Uterus (tissue), 4 donors: ENCODE results near the gene NEGR1. TPM values are rescaled to one million over a fixed set of nuclear protein-coding genes. Genes with fewer than 3 reads are reported as not detected.

Experiments used
- DNase-seq, 2 donors: peaks; one replicate each; pipeline ENCODE4 v3.0.0-alpha.2; 2019 to 2020
- H3K27ac ChIP-seq, 2 donors: fragments of 200-600 bp; sonication (generic); 1 replicate in 1 of 2; 2 replicates in 1 of 2; pipeline ENCODE4 v1.5.1; 2016 to 2018
- H3K27me3 ChIP-seq, 2 donors: fragments of 200-600 bp; sonication (generic); one replicate each; pipeline ENCODE4 v1.5.1; 2018 to 2019; ENCODE audit warnings: control low read depth in 1 of 2
- H3K36me3 ChIP-seq, 2 donors: fragments of 200-600 bp; sonication (generic); one replicate each; pipeline ENCODE4 v1.5.1; 2019; ENCODE audit warnings: control low read depth in 1 of 2
- H3K4me1 ChIP-seq, 2 donors: fragments of 200-600 bp; sonication (generic); one replicate each; pipeline ENCODE4 v1.5.1; 2018 to 2019; ENCODE audit warnings: control low read depth in 1 of 2
- H3K4me3 ChIP-seq, 2 donors: fragments of 200-600 bp; sonication (generic); 1 replicate in 1 of 2; 2 replicates in 1 of 2; pipeline ENCODE4 v1.5.1; 2018 to 2019; ENCODE audit warnings: mild to moderate bottlenecking in 1 of 2
- H3K9me3 ChIP-seq, 2 donors: fragments of 200-600 bp; sonication (generic); one replicate each; pipeline ENCODE4 v1.5.1; 2019; ENCODE audit warnings: control low read depth in 1 of 2
- POLR2A ChIP-seq, 2 donors: fragments of 450-650 bp; IDR thresholded peaks; one replicate each; pipeline ENCODE4 v1.6.1; 2016; ENCODE audit warnings: antibody characterized with exemption in 2 of 2, mild to moderate bottlenecking in 1 of 2, moderate library complexity in 1 of 2
- intact Hi-C: fragments of 100-400 bp; cut with DNase I; formaldehyde crosslinking; loops from one replicate; pipeline ENCODE4 v1.15.1; 2023; ENCODE audit warnings: low total_unique reads
- total RNA-seq, 4 donors: library from RNA; depleted of rRNA in 3 of 4; stranded (reverse); fragments of >200 nt in 3 of 4; gene quantifications; one replicate each; pipeline versions ENCODE4 v1.1.0 to v1.2.4, GENCODE V29; 2014 to 2023
- TF ChIP-seq, protein P1 (sequence below), 4 experiments: fragments of 200-600 bp in 2 of 4; fragments of 450-650 bp in 2 of 4; sonication (generic) in 2 of 4; IDR thresholded peaks; one replicate each; pipeline ENCODE4 v1.5.1; 2016 to 2019; ENCODE audit warnings: antibody characterized with exemption in 4 of 4, mild to moderate bottlenecking in 2 of 4, moderate library complexity in 1 of 4
- donor health status: DM: yes; HTN: yes; CAD: no.

NEGR1 gene
- total RNA-seq, 4 donors from 2014 or later, result 6.7 to 42.9 (median 33.3) TPM

- intact Hi-C loops, result no loop called here
Observed at GRCh38 chr1:72288886-72289285, 6.5 kb upstream of the NEGR1 start.

DNA sequence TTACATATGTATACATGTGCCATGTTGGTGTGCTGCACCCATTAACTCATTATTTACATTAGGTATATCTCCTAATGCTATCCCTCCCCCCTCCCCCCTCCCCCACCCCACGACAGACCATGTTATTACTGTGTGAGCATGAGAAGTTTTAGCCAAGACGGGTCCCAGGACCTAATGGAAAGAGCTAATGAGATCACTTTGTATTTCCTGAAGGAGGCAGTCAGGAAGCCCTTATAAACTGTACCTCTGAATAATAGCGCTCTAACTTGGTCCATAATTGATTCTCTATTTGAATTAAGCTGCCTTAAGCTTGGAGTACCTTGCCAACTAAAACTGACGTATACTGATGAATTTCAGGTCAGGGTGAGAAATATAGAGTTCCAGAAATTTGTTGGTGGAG lies 4.1 kb upstream of the NEGR1 start:
- no peak for DNase-seq
- no peak for TF ChIP-seq POLR2A (IDR thresholded peaks at IDR 0.05)
- TF ChIP-seq, protein P1, sequence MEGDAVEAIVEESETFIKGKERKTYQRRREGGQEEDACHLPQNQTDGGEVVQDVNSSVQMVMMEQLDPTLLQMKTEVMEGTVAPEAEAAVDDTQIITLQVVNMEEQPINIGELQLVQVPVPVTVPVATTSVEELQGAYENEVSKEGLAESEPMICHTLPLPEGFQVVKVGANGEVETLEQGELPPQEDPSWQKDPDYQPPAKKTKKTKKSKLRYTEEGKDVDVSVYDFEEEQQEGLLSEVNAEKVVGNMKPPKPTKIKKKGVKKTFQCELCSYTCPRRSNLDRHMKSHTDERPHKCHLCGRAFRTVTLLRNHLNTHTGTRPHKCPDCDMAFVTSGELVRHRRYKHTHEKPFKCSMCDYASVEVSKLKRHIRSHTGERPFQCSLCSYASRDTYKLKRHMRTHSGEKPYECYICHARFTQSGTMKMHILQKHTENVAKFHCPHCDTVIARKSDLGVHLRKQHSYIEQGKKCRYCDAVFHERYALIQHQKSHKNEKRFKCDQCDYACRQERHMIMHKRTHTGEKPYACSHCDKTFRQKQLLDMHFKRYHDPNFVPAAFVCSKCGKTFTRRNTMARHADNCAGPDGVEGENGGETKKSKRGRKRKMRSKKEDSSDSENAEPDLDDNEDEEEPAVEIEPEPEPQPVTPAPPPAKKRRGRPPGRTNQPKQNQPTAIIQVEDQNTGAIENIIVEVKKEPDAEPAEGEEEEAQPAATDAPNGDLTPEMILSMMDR (IDR thresholded peaks at IDR 0.05), result no peak
- Histone ChIP-seq H3K36me3 (no peaks in the 10 kb centered on the region), H3K27me3 (no peaks in the 10 kb centered on the region), H3K9me3 (no peaks in the 10 kb centered on the region), H3K27ac (no peak overlapping the region), H3K4me1 (no peaks in the 10 kb centered on the region), H3K4me3 (no peak overlapping the region)
- intact Hi-C loops, result no loop called here

More at GRCh38 chr1:72288886-72289285, 6.5 kb upstream of the NEGR1 start:
- no peaks in the 10 kb centered on the region for H3K36me3 ChIP-seq
- no peak for DNase-seq
- H3K4me3 ChIP-seq, result no peak overlapping the region
- H3K4me1 ChIP-seq, result no peaks in the 10 kb centered on the region
- no peaks in the 10 kb centered on the region for H3K9me3 ChIP-seq
- H3K27me3 ChIP-seq, result no peaks in the 10 kb centered on the region
- no peak for TF ChIP-seq POLR2A (IDR thresholded peaks at IDR 0.05)
- TF ChIP-seq, protein P1 (IDR thresholded peaks at IDR 0.05), result no peak
- no peak overlapping the region for H3K27ac ChIP-seq

DNA sequence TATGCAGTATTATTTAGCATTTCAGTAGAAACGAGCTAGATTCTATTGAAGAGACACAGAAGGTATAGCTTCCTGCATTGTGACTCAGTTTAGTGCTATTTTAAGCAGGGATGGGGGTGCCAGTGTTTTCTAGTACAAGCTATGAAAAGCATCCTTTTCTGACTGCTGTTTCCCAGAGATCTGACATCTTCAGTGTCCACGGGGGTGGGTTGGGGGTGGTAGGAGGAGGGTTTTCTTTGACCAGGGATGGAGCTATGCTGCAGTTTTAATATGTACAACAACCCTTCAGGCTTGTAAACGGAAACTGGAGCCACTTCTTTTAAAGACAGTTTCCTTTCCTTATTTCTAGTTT lies 2.7 kb upstream of the NEGR1 start:
- Histone ChIP-seq H3K27me3 (no peaks in the 10 kb centered on the region), H3K36me3 (no peaks in the 10 kb centered on the region), H3K4me3 (peak overlapping the region; percentile 65 to 75), H3K27ac (peak overlapping the region; percentile 84 to 86), H3K9me3 (no peaks in the 10 kb centered on the region), H3K4me1 (no peaks in the 10 kb centered on the region)
- TF ChIP-seq POLR2A (IDR thresholded peaks at IDR 0.05), result no peak
- TF ChIP-seq, protein P1 (IDR thresholded peaks at IDR 0.05), result no peak
- intact Hi-C loops, result no loop called here
- DNase-seq, result peak; percentile 19 to 20

- TF ChIP-seq, protein P1 (IDR thresholded peaks at IDR 0.05), result no peak
- TF ChIP-seq POLR2A (IDR thresholded peaks at IDR 0.05), result no peak
- no peaks in the 10 kb centered on the region for H3K27me3 ChIP-seq
- DNase-seq, result peak; percentile 31 to 32
- peak overlapping the region; percentile 65 to 75 for H3K4me3 ChIP-seq
- intact Hi-C loops, result no loop called here
- H3K27ac ChIP-seq, result peak overlapping the region; percentile 84 to 86
- no peaks in the 10 kb centered on the region for H3K9me3 ChIP-seq
- H3K4me1 ChIP-seq, result no peaks in the 10 kb centered on the region
- no peaks in the 10 kb centered on the region for H3K36me3 ChIP-seq
Observed at GRCh38 chr1:72284348-72285073, 2.2 kb upstream of the NEGR1 start.

DNA sequence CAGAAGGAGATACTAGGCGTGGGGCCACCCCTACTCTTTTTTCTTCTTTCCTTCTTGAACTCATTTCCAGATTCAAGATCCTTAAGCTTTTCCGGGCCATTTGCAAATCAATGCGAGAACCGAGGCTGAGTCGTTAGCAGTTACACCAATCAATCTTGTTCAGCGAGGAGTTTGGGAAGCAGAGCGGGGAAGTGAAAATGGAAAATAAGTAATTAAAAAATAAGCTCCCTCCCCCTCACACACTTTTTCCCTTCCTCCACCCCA lies 1.7 kb upstream of the NEGR1 start:
- Histone ChIP-seq H3K27me3 (no peaks in the 10 kb centered on the region), H3K4me3 (peak overlapping the region; percentile 65 to 75), H3K9me3 (no peaks in the 10 kb centered on the region), H3K4me1 (no peaks in the 10 kb centered on the region), H3K27ac (peak overlapping the region; percentile 84 to 86), H3K36me3 (no peaks in the 10 kb centered on the region)
- TF ChIP-seq, protein P1 (IDR thresholded peaks at IDR 0.05), result no peak
- TF ChIP-seq POLR2A (IDR thresholded peaks at IDR 0.05), result no peak
- no peak for DNase-seq
- intact Hi-C loops, result no loop called here
